ENCODE results near the gene GSTM1.

DNA sequence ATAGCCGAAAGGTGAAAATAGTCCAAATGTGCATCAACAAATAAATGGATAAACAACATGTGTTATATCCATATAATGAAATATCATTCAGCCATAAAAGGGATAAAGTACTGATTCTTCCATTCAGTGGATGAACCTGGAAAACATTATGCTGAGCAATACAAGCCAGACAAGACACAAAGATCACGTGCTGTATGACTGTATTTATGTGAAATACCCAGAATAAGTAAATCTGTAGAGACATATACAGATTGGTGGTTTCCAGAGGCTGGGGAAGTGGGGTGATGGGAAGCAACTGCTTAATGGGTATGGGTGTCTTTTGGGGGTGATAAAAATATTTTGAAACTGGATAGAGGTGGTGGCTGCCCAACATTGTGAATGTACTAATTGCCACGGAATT lies 45.0 kb upstream of the GSTM1 start:
- TF ChIP-seq, protein P1, sequence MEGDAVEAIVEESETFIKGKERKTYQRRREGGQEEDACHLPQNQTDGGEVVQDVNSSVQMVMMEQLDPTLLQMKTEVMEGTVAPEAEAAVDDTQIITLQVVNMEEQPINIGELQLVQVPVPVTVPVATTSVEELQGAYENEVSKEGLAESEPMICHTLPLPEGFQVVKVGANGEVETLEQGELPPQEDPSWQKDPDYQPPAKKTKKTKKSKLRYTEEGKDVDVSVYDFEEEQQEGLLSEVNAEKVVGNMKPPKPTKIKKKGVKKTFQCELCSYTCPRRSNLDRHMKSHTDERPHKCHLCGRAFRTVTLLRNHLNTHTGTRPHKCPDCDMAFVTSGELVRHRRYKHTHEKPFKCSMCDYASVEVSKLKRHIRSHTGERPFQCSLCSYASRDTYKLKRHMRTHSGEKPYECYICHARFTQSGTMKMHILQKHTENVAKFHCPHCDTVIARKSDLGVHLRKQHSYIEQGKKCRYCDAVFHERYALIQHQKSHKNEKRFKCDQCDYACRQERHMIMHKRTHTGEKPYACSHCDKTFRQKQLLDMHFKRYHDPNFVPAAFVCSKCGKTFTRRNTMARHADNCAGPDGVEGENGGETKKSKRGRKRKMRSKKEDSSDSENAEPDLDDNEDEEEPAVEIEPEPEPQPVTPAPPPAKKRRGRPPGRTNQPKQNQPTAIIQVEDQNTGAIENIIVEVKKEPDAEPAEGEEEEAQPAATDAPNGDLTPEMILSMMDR (IDR thresholded peaks at IDR 0.05): no peak
- TF ChIP-seq POLR2A (IDR thresholded peaks at IDR 0.05): no peak
